Lower leg skin (tissue), 3 donors: Measurements from ENCODE around the gene CHST4.

Experiments
- POLR2A ChIP-seq, 2 donors: fragments of 450-650 bp; IDR thresholded peaks; one replicate each; pipeline ENCODE4 v1.6.1; 2016 to 2017; ENCODE audit warnings: antibody characterized with exemption in 2 of 2, mild to moderate bottlenecking in 1 of 2, moderate library complexity in 1 of 2
- TF ChIP-seq, protein P1 (sequence below), 3 donors: fragments of 450-650 bp; IDR thresholded peaks; one replicate each; pipeline ENCODE4 v1.5.1; 2016; ENCODE audit warnings: antibody characterized with exemption in 3 of 3, mild to moderate bottlenecking in 3 of 3, moderate library complexity in 2 of 3

DNA sequence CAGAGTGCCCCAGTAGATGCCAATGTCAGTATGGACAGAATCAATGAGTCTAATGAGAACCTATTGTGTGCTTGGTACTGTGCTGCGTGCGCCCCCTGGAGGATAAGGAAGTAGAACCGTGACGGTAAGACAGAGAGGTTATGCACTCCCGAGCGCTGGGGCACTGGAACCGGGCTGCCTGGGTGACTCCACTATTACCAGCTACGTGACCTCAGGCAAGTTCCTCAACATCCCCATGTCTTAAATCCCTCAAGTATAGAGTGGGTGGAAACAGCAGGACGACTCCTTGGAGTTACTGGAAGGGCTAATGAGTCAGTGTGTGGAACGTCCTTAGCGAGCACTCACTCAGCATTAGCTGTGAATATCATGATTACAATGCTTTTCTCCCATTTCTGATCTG, 16.2 kb downstream of the CHST4 start:
- TF ChIP-seq POLR2A (IDR thresholded peaks at IDR 0.05) = no peak
- TF ChIP-seq, protein P1, sequence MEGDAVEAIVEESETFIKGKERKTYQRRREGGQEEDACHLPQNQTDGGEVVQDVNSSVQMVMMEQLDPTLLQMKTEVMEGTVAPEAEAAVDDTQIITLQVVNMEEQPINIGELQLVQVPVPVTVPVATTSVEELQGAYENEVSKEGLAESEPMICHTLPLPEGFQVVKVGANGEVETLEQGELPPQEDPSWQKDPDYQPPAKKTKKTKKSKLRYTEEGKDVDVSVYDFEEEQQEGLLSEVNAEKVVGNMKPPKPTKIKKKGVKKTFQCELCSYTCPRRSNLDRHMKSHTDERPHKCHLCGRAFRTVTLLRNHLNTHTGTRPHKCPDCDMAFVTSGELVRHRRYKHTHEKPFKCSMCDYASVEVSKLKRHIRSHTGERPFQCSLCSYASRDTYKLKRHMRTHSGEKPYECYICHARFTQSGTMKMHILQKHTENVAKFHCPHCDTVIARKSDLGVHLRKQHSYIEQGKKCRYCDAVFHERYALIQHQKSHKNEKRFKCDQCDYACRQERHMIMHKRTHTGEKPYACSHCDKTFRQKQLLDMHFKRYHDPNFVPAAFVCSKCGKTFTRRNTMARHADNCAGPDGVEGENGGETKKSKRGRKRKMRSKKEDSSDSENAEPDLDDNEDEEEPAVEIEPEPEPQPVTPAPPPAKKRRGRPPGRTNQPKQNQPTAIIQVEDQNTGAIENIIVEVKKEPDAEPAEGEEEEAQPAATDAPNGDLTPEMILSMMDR (IDR thresholded peaks at IDR 0.05) = no peak
